DMS 273 treated with DMSO at 0.1 percent for 48 hours (cell line): ENCODE data around the gene HS3ST3A1.

Source experiments
- DNase-seq: peaks from one replicate; lab custom pipeline; 2025; lab: John Stamatoyannopoulos, UW

Gene HS3ST3A1

DNA sequence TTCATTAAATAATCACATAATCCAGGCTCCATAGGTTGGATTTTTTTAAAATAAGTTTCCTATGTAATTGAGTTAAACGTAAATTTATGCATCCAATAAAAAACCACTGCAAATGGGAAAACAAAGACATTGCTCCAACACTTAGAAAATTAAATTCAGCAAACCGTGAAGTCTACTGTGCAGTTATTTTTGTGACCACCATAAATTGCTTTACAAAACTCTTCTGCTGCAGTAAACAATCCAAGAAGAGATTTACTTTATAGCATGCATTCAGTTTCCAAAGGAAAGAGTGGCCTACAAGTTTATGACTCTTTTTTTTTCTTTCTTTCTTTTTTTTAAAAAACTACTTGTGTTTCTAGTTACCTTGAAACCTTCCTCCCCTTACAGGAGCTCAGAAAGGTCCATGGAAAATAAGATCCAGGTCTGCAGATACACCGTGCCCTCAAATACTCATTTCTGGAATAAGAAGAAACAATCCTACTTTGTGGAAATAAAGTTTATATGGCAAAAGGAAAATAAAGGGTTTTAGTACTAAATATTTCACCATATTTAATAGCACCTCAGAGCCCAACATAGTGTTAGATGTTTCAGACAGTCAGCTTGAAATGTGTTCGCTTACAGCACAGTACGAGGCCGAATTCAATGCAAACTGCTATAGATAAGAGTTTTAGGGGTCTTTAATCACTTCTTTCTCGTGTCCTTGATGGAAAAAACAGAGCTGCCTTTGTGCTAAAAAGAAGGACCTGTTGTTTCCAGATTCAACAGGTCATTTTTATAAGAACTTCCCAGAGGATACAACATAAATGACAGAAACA is 3.2 kb downstream of the HS3ST3A1 start:
- no peak for DNase-seq

DNA sequence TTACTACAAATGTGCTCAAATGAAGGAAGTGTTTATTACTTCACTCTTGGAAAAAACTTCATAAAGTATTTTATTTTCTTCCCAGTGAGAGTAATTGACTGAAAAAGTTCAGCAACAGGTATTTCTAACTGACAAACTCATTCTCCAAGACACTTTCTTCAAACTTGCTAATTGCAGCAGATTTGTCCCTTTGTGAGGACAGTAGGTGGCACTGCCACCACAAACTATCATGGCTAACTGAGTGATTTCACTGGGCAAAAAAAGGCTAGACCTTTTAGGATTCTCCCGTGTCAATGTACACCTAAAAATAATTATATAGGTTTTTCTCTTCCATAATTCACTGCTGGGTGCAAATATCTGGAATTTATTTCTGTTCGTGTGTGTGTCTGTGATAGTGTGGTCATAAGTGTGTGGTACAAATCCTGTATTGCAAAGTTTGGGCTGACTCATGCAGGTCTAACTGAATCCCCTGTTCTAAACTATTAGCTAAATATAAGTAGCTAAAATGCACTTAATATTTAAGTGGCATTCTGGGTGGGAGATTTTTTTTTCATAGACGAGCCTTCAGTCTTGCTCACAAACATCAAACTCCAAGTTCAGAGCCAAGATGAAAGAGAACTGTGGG is 3.9 kb downstream of the HS3ST3A1 start:
- no peak for DNase-seq

DNA sequence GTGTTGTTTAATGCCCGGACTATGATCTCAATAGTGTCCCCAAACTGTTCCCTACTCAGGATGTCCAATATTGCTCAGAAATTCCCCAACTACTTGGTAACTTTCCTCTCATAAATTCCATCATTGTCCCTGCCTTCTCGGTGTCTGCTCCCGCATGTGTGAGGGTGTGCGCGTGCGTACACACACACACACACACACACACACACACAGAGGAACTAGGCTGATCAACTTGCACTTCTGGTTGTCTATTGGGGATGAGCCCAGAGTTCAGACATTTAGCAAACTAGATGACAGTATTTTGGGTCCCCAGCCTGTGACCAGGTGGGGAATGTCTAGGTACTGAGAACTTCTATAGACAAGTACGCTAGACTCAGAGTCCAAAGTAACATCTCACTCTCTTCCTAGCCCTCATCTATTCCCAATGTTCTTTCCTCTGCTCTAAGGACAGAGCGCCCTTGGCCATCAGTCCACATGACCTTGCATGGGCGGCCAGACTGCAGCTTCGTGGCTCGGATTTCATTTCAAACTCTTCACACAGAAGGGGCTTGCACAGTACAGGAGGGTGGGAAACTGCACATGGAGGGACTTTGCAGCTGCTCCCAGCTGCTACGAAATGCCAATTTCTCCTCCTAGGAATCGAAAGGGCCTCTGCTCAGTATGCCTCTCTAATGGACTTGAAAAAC is 5.3 kb downstream of the HS3ST3A1 start:
- DNase-seq, result no peak

DNA sequence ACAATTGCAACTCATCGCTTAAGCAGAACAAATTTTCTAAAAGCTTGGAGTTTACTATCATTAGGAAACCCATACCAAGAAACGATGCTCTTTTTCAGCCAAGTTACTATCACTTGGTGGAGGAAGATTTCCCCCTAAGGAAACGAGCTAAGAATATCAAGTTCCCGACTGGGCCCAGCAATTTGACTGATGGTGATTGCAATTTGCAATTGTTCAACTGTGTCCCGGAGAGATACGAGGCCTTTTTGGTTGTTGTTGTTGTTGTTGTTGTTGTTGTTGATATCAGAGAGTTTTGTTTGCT is 6.2 kb downstream of the HS3ST3A1 start:
- DNase-seq, result no peak

DNA sequence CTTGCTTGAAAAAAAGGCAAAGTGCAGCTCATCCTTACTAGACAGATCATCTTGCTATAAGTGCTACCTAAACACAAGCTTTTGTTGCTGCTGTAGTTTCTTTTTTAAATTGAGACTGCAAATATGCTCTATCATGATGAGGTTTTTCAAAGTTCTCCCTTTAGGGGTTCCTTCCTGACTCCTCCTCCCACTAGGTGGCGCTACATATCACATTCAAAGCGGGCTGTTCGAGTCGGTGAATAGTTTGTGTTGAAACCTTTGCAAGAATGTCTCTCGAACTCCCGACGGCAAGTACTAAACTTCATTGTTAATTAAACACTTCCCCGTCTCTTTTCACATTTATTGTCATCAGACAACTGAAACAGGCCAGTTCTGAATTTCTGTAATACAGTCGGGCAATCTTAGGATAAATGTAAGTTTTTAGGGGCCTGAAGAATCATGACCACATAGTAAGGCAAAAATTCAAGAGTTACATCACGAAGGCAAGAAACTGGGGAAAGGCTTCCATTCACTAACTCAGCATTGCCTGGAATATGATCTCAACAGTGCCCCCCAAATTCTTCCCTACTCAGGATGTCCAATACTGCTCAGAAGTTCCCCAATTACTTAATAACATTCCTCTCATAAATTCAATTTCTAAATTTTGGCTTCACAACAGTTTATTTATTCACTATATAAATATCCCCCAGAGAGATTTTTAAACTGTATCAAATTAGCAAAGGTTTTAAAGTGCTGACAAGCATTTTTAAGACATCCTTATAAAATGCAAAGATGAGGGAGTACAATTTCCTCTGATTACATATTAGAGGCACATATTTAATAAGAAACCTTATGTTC is 6.7 kb downstream of the HS3ST3A1 start:
- DNase-seq, result peak; percentile 4

DNA sequence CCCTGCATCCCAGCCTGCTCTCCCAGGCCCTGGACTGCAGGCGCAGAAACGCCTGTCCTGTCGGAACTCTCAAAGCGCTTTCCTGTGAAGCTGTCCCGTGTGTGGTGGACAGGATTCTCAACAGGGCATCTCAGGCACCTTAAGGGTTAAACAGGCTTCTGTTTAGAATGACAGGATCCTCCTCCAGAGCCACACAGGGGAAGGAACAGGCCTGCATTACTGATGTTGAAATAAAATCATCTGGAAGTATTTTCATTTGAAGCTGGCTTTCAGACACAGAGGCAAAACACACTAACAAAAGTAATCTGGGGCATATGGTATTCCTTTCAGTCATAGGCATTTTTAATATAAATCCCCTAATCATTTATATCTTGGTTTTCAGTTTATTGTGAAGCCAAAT is 7.4 kb downstream of the HS3ST3A1 start:
- DNase-seq, result no peak

DNA sequence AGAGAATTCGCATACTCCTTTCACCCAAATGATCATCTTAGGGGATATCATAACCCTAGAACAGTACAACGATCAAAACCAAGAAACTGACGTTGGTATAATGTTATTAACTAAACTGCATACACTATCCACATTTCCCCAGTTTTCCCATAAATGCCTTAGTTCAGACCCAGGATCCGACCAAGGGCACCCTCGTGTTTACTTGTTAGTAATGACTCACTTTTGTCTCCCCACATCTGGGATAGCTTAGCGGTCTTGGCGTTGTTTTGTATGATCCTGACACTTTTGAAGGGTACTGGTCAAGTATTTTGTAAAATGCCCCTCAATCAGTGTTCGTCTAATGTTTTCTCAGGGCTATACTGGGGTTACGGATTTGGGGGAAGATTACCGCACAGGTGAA is 8.0 kb downstream of the HS3ST3A1 start:
- no peak for DNase-seq

DNA sequence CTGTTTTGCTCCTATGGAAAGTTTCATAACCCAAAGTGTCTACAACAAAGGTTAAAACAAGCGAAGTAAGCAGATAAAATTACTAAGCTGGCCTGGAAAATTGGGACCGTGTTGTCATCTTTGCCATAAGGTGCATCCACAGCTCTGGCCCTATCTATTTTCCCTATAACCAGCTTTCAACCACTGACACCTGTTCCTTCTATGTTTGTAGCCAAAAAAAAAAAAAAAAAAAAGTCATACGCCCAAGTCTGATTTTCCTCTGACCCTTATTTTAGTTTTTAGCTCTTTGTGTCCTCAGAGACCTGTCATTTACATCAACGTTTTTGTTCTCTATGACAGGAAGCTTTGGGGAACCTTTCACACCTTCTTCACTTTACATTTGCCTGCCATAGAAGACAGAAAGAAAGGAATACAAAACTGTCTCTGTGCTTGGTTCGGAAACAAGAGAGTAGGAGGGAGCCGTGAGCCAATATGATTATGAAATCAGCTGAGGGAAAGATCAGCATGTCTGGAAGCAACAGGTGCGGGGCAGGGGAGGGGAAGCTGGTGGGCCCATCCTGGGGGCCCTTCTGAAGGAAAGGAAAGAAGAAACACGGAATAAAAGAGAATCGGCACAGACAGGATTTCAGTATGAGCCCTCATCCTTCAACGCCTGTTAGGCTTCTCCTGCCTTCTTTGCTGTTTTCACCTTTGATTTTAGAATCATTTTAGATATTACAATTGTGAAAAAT is 8.5 kb downstream of the HS3ST3A1 start:
- no peak for DNase-seq

DNA sequence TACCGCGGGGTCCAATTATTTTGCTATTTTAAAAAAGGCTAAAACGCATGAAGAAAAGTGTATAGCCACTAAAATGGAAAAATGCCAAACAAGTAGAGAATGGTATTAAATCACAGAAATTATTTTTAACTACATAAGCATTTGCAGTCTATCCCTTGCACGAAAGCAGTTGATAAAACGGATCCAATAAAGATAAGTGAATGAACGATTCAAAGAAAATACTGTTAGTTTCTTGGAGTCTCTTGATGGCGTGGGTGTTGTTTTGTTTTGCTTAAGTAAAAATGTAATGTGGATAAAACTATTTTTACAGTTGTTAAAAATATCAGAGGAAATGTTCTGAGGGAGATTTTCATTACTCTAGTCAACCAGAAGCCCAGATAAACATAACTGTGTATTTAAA is 9.3 kb downstream of the HS3ST3A1 start:
- no peak for DNase-seq

DNA sequence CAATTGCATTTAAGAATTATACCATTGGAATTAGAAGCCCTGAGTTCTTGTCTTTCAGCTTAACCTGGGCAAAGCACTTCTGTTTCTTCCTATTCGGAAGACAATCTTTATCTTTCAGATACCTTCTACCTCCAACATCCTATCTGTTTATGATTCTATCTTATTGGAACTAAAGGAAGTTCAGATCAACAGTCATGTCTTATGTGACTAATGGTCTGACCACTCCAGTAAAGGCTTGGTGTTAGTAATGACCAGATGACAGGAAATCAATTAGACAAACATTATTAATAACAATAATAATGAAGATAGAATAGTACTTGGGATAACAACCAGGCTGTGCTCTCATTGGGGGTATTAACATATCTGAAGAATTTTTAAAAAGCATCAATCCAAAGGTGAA is 11.3 kb downstream of the HS3ST3A1 start:
- DNase-seq, result no peak

DNA sequence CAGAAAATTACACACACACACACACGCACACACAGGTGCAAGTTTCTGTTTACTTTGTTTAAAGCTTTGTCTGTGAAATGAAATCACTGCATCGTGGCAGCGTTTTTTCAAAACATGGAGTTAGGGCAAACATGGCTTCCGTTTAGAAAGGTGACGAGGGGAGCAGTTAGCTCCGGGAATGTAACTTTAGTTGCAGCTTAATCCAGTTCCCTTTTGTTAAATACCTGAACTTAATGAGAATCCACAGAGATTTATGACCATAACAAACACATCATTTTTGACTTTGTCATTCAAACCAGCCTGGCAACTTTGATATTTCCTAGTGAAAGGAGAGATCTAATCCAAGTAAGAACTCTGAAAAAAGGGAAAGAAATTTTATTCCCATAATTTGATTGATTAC is 12.1 kb downstream of the HS3ST3A1 start:
- no peak for DNase-seq

DNA sequence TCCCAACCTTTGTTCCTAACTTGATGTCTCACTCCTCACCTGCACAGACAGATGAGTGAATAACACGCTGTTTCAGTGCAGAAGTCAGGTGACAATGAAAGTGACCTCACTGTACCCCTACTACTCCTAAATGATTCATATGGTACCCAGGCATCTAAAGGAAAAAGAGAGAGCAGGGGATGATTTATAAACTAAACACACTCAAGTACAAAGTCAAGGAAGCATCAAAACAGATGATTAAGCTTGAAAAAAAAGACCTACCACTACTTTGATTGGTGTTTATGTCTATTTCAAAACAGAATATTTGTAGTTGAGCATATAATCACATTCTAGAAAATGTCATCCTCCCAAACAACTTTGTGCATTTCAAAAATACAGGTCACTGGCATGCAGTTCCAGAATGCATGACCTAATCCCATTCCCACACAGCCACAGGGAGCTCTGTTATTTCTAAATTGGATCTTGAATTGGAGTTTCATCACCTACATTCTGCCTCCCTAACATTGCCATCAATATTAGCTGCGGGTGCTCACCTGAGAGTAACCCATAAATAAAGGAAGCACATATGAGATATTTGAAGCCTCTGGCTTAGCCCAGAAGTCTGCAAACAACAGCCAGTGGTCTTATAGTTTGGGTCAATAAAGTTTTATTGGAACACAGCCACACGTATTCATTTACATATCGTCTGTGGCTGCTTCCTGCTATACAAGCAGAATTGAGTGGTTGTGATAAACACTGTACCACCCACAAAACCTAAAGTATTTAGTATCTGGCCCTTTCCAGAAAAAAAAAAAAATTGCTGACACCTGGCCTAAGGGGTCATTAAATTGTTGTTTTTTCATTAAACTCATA is 14.0 kb downstream of the HS3ST3A1 start:
- DNase-seq, result no peak

DNA sequence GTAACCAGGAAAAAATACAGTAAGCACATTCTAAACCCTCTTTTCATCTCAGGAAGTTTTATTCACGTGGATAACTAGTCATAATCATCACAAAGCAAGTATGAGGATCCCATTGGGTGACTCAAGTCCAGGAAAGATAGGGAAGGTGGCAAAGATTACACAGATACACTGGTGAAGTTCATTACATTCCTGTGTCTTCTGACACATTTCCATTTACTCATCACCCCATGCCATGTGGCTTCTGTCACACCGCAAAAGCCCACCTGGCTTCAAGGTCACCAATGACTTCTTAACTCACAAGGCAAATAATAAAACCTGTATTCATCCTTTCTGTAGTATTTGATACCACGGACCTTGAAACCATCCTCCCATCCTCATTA is 17.0 kb downstream of the HS3ST3A1 start:
- no peak for DNase-seq

DNA sequence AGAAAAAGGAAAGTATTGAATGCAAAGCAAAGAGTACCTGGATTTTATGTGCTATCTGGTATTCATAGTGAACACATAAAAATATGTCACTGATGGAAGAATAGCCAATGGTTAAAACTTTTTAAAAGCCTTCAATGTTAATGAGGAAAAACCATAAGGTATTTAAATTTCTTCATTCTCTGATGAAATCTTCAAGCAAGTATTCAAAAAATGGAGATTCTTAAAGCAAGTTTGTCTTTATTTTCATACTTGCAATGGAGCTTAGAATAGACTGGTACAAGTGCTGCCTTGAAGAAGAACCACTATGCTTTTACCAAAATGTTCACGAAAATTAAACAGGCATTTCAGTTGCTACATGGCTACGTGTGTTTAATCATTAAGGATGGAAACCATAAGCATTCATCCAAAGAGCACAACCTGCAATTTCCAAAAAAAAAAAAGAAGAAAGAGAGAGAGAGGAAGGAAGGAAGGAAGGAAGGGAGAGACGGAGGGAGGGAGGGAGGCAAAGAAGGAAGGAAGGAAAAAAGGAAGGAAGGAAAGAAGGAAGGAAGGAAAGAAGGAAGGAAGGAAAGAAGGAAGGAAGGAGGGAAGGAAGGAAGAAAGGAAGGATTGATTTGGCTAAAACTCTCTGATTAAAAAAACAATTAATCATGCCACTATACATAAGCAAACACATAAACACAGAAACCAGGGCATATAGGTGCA is 17.6 kb downstream of the HS3ST3A1 start:
- DNase-seq, result no peak

DNA sequence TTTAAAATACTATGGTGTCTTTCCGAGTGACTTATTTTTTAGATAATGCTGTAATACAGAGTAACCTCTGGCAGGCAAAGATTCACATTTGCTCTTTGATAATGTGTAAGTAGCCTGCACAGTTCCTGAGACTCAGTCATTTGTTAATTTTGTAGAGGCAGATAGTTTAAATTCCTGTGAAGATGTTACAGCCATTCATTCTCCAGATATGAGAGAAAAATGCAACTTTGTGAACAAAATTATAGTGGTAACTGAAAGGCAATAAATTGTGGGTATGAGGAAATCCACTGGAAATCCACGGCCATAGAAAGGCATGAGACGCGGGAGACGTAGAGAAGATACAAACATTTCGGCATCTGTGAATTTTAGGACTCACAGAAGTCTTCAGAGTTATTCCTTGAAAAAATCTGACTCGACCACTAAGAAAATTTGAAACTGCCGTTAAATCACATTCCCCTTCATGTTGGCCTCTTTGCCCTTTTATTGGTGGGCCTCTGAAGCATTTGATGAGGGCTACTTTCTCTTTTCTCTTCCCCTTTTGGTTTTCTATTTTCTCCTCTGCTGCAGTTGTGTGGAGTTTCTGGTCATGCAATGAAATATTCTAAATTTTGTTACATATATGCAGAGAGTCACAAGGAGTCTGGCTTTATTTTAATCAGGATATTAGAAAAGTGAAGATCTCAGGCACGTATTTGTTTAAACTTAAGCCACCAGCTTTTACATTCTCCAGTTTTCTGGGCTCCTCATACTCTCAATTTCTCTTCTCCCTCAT is 18.8 kb downstream of the HS3ST3A1 start:
- DNase-seq, result no peak

DNA sequence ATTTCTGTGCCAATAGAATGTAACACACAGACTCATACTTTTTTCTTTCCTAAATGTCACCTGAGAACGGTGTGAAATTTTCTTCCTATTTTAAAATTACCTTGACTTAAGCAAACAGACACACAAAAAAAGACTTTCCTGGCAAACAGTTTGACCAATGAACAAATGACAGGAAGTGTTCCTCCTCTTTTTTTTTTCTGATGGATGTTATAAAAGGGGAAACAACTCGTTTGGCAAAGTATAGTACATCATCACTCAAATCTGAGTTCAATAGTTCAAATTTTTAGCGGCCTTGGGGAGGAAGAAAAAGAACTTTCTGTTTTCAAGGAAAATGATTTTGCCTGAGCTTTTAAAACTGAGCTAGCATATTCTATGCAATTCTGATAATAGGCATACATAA is 19.8 kb downstream of the HS3ST3A1 start:
- no peak for DNase-seq

DNA sequence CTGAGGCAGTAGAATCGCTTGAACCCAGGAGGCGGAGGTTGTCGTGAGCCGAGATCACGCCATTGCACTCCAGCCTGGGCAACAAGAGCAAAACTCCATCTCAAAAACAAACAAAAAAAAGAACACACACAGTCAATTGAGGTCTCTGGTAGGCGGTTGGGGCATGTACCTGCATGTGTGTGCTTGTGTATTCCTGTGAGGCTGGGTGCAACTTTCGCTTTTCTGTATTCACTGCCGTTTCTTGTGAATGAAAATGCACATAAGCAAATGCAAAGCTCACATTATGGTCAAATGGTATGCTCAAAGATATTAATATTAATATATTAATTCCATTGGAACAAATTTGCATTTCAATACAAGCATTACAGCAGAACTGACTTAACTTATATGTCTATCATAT is 20.9 kb downstream of the HS3ST3A1 start:
- no peak for DNase-seq

DNA sequence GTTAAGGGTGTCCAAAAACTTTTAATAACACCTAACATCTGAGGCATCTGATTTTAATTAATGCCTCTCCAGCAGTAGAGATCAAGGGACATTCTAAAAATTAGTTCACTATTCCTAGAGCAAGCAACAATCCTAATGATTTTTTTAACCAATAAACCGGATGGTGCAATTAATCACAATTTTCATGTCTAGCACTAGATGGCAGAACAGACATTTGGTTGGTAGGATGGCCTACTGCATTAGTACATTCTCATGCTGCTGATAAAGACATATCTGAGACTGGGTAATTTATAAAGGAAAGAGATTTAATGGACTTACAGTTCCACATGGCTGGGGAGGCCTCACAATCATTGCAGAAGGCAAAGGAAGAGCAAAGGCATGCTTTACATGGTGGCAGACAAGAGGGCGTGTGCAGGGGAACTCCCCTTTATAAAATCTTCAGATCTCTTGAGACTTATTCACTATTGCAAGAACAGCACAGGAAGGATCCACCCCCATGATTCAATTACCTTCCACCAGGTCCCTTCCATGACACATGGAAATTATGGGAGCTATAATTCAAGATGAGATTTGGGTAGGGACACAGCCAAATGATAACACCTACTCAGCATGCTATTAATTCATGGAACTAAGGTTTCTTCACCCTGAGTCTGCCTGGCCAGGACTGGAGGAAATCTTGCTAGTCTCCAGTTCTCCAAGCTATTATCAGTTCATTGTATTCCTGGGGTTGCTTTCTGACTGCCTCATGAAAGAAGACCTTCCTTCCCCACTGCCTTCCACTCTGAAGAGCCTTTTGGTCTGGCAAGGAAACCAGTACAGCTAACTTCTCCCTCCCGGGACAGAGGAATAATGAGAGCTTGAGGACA is 24.8 kb downstream of the HS3ST3A1 start:
- DNase-seq, result no peak
